PC-9 (cell line): ENCODE measurements around the gene RAB8A.

Experiments
- CTCF ChIP-seq: fragments of 200-600 bp; sonication (generic); conservative IDR thresholded peaks from 2 replicates; pipeline ENCODE4 v1.6.1; 2017; ENCODE audit warnings: mixed run types, antibody characterized with exemption, mild to moderate bottlenecking, moderate library complexity
- EZH2 ChIP-seq: fragments of 200-600 bp; sonication (generic); IDR thresholded peaks from 2 replicates; pipeline ENCODE4 v1.8.0; 2017; ENCODE audit warnings: antibody characterized with exemption, low read depth

- TF ChIP-seq CTCF (no peak), EZH2 (no peak)
Observed at GRCh38 chr19:16148443-16149229, 36.9 kb downstream of the RAB8A start.
